HFF-Myc (cell line): ENCODE data around the gene TBL1X.
"Not testable (repeated sequence)": the region's sequence is repeated elsewhere in the genome, so short reads cannot be mapped to it uniquely, and the experiment has no call there.

Source experiments
- DNase-seq: peaks from one replicate; pipeline ENCODE4 v3.0.0-alpha.2; 2011; ENCODE audit warnings: low read depth; ENCODE audit errors: extremely low read depth
- H3K4me3 ChIP-seq: replicated peaks from 2 replicates; pipeline ENCODE4 v1.5.1; 2011; ENCODE audit warnings: low read depth, mild to moderate bottlenecking, control low read depth, low read length
- CTCF ChIP-seq: IDR thresholded peaks from 2 replicates; pipeline ENCODE4 v1.5.1; 2012; ENCODE audit warnings: mild to moderate bottlenecking, low read depth, low read length, control low read depth; ENCODE audit errors: missing control alignments

The TBL1X gene

GRCh38 chrX:9442056-9442455 is 22.8 kb upstream of the TBL1X start:
- no peak for TF ChIP-seq CTCF
- H3K4me3 ChIP-seq, result no peak overlapping the region
- no peak for DNase-seq

- TF ChIP-seq CTCF, result no peak
- DNase-seq, result no peak
- no peak overlapping the region for H3K4me3 ChIP-seq
Observed at GRCh38 chrX:9443327-9443726, 21.5 kb upstream of the TBL1X start.

GRCh38 chrX:9447906-9448305 is 17.0 kb upstream of the TBL1X start:
- no peak for DNase-seq
- no peak overlapping the region for H3K4me3 ChIP-seq
- no peak for TF ChIP-seq CTCF

GRCh38 chrX:9456250-9457074 is 8.4 kb upstream of the TBL1X start:
- H3K4me3 ChIP-seq, result no peak overlapping the region
- DNase-seq, result no peak
- no peak for TF ChIP-seq CTCF

- not testable (repeated sequence) for DNase-seq, H3K4me3 ChIP-seq
Observed at GRCh38 chrX:9458034-9458433, 6.8 kb upstream of the TBL1X start.

- no peak for DNase-seq
- TF ChIP-seq CTCF, result no peak
- no peak overlapping the region for H3K4me3 ChIP-seq
Observed at GRCh38 chrX:9458516-9459078, 6.3 kb upstream of the TBL1X start.

GRCh38 chrX:9459186-9459748 is 5.6 kb upstream of the TBL1X start:
- no peak for TF ChIP-seq CTCF
- no peak for DNase-seq
- no peak overlapping the region for H3K4me3 ChIP-seq
